ENCODE measurements around the gene ZBTB33.

The ZBTB33 gene

GRCh38 chrX:120253784-120254183, 3.2 kb downstream of the ZBTB33 start:
- H3K36me3 ChIP-seq (ENCODE audit: control insufficient read depth in 1 of 2, insufficient read depth in 2 of 2, low read depth in 1 of 2, low read length in 2 of 2), result peaks cover 0 to 30% of the 10 kb centered on the region in 2 experiments
- no peak overlapping the region for H3K23ac ChIP-seq (ENCODE audit: low read length in 2 of 2)
- no peak overlapping the region for H3K9ac ChIP-seq (ENCODE audit: low read length)
- no peak overlapping the region for H2BK120ac ChIP-seq (ENCODE audit: low read depth, low read length)
- H3K27ac ChIP-seq (ENCODE audit: low read length, poor library complexity, severe bottlenecking), result no peak overlapping the region
- no peak for DNase-seq
- H4K8ac ChIP-seq (ENCODE audit: low read length), result no peak overlapping the region
- H3K4me3 ChIP-seq (ENCODE audit: insufficient read depth in 1 of 2, low read depth in 1 of 2, low read length in 2 of 2), result no peak overlapping the region
- H3K18ac ChIP-seq (ENCODE audit: low read depth in 1 of 2, low read length in 2 of 2), result no peak overlapping the region
- WGBS, result 100% methylated on average over 3 of the region's 6 CpGs
- H3K4ac ChIP-seq (ENCODE audit: low read depth in 1 of 2, low read length in 2 of 2), result no peak overlapping the region
- no peak overlapping the region for H2AFZ ChIP-seq (ENCODE audit: low read depth, low read length)
- H2BK5ac ChIP-seq (ENCODE audit: low read depth, low read length, poor library complexity, severe bottlenecking), result no peak overlapping the region
- no peak overlapping the region for H4K91ac ChIP-seq (ENCODE audit: low read length)
- no peaks in the 10 kb centered on the region for H3K79me1 ChIP-seq (replicated peaks; ENCODE audit: low read length, poor library complexity, severe bottlenecking)
- H3K4me2 ChIP-seq (ENCODE audit: low read length, poor library complexity, severe bottlenecking), result no peak overlapping the region
- no peak overlapping the region for H3K14ac ChIP-seq (ENCODE audit: low read length in 2 of 2)
- H3K4me1 ChIP-seq (ENCODE audit: control insufficient read depth, insufficient read depth, low read depth, low read length), result no peaks in the 10 kb centered on the region
- H2BK15ac ChIP-seq (ENCODE audit: low read depth, poor library complexity, severe bottlenecking), result no peak overlapping the region
- no peaks in the 10 kb centered on the region for H3K9me3 ChIP-seq (ENCODE audit: control insufficient read depth, low read length)
- H2AK5ac ChIP-seq (ENCODE audit: low read length, severe bottlenecking), result no peak overlapping the region
- H3K27me3 ChIP-seq (ENCODE audit: control insufficient read depth in 1 of 2, insufficient read depth in 1 of 2, low read length in 2 of 2), result peaks cover 0 to 3% of the 10 kb centered on the region in 2 experiments
- H2BK12ac ChIP-seq (ENCODE audit: low read length in 2 of 2), result no peak overlapping the region

GRCh38 chrX:120260369-120260768, 9.8 kb downstream of the ZBTB33 start:
- WGBS, result 59% methylated on average over 3 of the region's 3 CpGs
- Histone ChIP-seq H3K36me3 (ENCODE audit: control insufficient read depth in 1 of 2, insufficient read depth in 2 of 2, low read depth in 1 of 2, low read length in 2 of 2) (peaks cover 0 to 7% of the 10 kb centered on the region in 2 experiments), H3K27me3 (ENCODE audit: control insufficient read depth in 1 of 2, insufficient read depth in 1 of 2, low read length in 2 of 2) (peaks cover 6 to 8% of the 10 kb centered on the region in 2 experiments), H3K9me3 (ENCODE audit: control insufficient read depth, low read length) (no peaks in the 10 kb centered on the region), H3K4me2 (ENCODE audit: low read length, poor library complexity, severe bottlenecking) (no peak overlapping the region), H2AFZ (ENCODE audit: low read depth, low read length) (no peak overlapping the region), H2AK5ac (ENCODE audit: low read length, severe bottlenecking) (no peak overlapping the region), H3K4ac (ENCODE audit: low read depth in 1 of 2, low read length in 2 of 2) (no peak overlapping the region), H3K4me3 (ENCODE audit: insufficient read depth in 1 of 2, low read depth in 1 of 2, low read length in 2 of 2) (no peak overlapping the region), H2BK15ac (ENCODE audit: low read depth, poor library complexity, severe bottlenecking) (no peak overlapping the region), H2BK12ac (ENCODE audit: low read length in 2 of 2) (no peak overlapping the region), H3K18ac (ENCODE audit: low read depth in 1 of 2, low read length in 2 of 2) (no peak overlapping the region), H4K8ac (ENCODE audit: low read length) (no peak overlapping the region), H4K91ac (ENCODE audit: low read length) (no peak overlapping the region), H2BK120ac (ENCODE audit: low read depth, low read length) (no peak overlapping the region), H3K23ac (ENCODE audit: low read length in 2 of 2) (no peak overlapping the region), H3K27ac (ENCODE audit: low read length, poor library complexity, severe bottlenecking) (no peak overlapping the region), H3K14ac (ENCODE audit: low read length in 2 of 2) (no peak overlapping the region), H2BK5ac (ENCODE audit: low read depth, low read length, poor library complexity, severe bottlenecking) (no peak overlapping the region), H3K79me1 (replicated peaks; ENCODE audit: low read length, poor library complexity, severe bottlenecking) (no peaks in the 10 kb centered on the region), H3K9ac (ENCODE audit: low read length) (no peak overlapping the region), H3K4me1 (ENCODE audit: control insufficient read depth, insufficient read depth, low read depth, low read length) (no peaks in the 10 kb centered on the region)
- no peak for DNase-seq

- no peak overlapping the region for H3K23ac ChIP-seq (ENCODE audit: low read length in 2 of 2)
- H3K4ac ChIP-seq (ENCODE audit: low read depth in 1 of 2, low read length in 2 of 2), result no peak overlapping the region
- H2BK15ac ChIP-seq (ENCODE audit: low read depth, poor library complexity, severe bottlenecking), result no peak overlapping the region
- H4K91ac ChIP-seq (ENCODE audit: low read length), result no peak overlapping the region
- no peak overlapping the region for H3K18ac ChIP-seq (ENCODE audit: low read depth in 1 of 2, low read length in 2 of 2)
- no peak overlapping the region for H2BK120ac ChIP-seq (ENCODE audit: low read depth, low read length)
- no peaks in the 10 kb centered on the region for H3K79me1 ChIP-seq (replicated peaks; ENCODE audit: low read length, poor library complexity, severe bottlenecking)
- H3K27ac ChIP-seq (ENCODE audit: low read length, poor library complexity, severe bottlenecking), result no peak overlapping the region
- H3K36me3 ChIP-seq (ENCODE audit: control insufficient read depth in 1 of 2, insufficient read depth in 2 of 2, low read depth in 1 of 2, low read length in 2 of 2), result no peaks in the 10 kb centered on the region
- H3K9me3 ChIP-seq (ENCODE audit: control insufficient read depth, low read length), result no peaks in the 10 kb centered on the region
- peaks cover 6 to 8% of the 10 kb centered on the region in 2 experiments for H3K27me3 ChIP-seq (ENCODE audit: control insufficient read depth in 1 of 2, insufficient read depth in 1 of 2, low read length in 2 of 2)
- WGBS, result 79% methylated on average over 4 of the region's 8 CpGs
- H2AK5ac ChIP-seq (ENCODE audit: low read length, severe bottlenecking), result no peak overlapping the region
- H3K14ac ChIP-seq (ENCODE audit: low read length in 2 of 2), result no peak overlapping the region
- no peak overlapping the region for H3K9ac ChIP-seq (ENCODE audit: low read length)
- H3K4me3 ChIP-seq (ENCODE audit: insufficient read depth in 1 of 2, low read depth in 1 of 2, low read length in 2 of 2), result no peak overlapping the region
- H4K8ac ChIP-seq (ENCODE audit: low read length), result no peak overlapping the region
- H2BK5ac ChIP-seq (ENCODE audit: low read depth, low read length, poor library complexity, severe bottlenecking), result no peak overlapping the region
- no peak overlapping the region for H3K4me2 ChIP-seq (ENCODE audit: low read length, poor library complexity, severe bottlenecking)
- no peaks in the 10 kb centered on the region for H3K4me1 ChIP-seq (ENCODE audit: control insufficient read depth, insufficient read depth, low read depth, low read length)
- no peak overlapping the region for H2BK12ac ChIP-seq (ENCODE audit: low read length in 2 of 2)
- H2AFZ ChIP-seq (ENCODE audit: low read depth, low read length), result no peak overlapping the region
- no peak for DNase-seq
These were observed 12.5 kb downstream of the ZBTB33 start for GRCh38 chrX:120262859-120263708.

- Histone ChIP-seq H2BK15ac (ENCODE audit: low read depth, poor library complexity, severe bottlenecking) (no peak overlapping the region), H3K4ac (ENCODE audit: low read depth in 1 of 2, low read length in 2 of 2) (no peak overlapping the region)
These were observed 13.7 kb downstream of the ZBTB33 start for GRCh38 chrX:120264341-120264740.

More at GRCh38 chrX:120264341-120264740, 13.7 kb downstream of the ZBTB33 start:
- Histone ChIP-seq H3K79me1 (replicated peaks; ENCODE audit: low read length, poor library complexity, severe bottlenecking) (no peaks in the 10 kb centered on the region), H2BK120ac (ENCODE audit: low read depth, low read length) (no peak overlapping the region), H2AK5ac (ENCODE audit: low read length, severe bottlenecking) (no peak overlapping the region), H3K4me2 (ENCODE audit: low read length, poor library complexity, severe bottlenecking) (no peak overlapping the region), H3K23ac (ENCODE audit: low read length in 2 of 2) (no peak overlapping the region), H4K8ac (ENCODE audit: low read length) (no peak overlapping the region), H3K9me3 (ENCODE audit: control insufficient read depth, low read length) (no peaks in the 10 kb centered on the region), H3K36me3 (ENCODE audit: control insufficient read depth in 1 of 2, insufficient read depth in 2 of 2, low read depth in 1 of 2, low read length in 2 of 2) (no peaks in the 10 kb centered on the region), H3K18ac (ENCODE audit: low read depth in 1 of 2, low read length in 2 of 2) (no peak overlapping the region), H4K91ac (ENCODE audit: low read length) (no peak overlapping the region), H2BK5ac (ENCODE audit: low read depth, low read length, poor library complexity, severe bottlenecking) (no peak overlapping the region), H2BK12ac (ENCODE audit: low read length in 2 of 2) (no peak overlapping the region), H2AFZ (ENCODE audit: low read depth, low read length) (no peak overlapping the region), H3K27ac (ENCODE audit: low read length, poor library complexity, severe bottlenecking) (no peak overlapping the region), H3K27me3 (ENCODE audit: control insufficient read depth in 1 of 2, insufficient read depth in 1 of 2, low read length in 2 of 2) (peaks cover 6 to 8% of the 10 kb centered on the region in 2 experiments), H3K9ac (ENCODE audit: low read length) (no peak overlapping the region), H3K4me3 (ENCODE audit: insufficient read depth in 1 of 2, low read depth in 1 of 2, low read length in 2 of 2) (no peak overlapping the region), H3K4me1 (ENCODE audit: control insufficient read depth, insufficient read depth, low read depth, low read length) (no peaks in the 10 kb centered on the region), H3K14ac (ENCODE audit: low read length in 2 of 2) (no peak overlapping the region)
- DNase-seq, result no peak

All from mesenchymal stem cell (in vitro differentiated cells and primary cell).